ENCODE measurements around the gene SCAMP2. TPM values are rescaled to one million over a fixed set of nuclear protein-coding genes. Genes with fewer than 3 reads are reported as not detected.
A peak's percentile ranks its signal among the peaks of the same experiment; 100 is the strongest.

Gene SCAMP2
- total RNA-seq, 1 experiment from 2014 or later = 94.4 TPM

DNA sequence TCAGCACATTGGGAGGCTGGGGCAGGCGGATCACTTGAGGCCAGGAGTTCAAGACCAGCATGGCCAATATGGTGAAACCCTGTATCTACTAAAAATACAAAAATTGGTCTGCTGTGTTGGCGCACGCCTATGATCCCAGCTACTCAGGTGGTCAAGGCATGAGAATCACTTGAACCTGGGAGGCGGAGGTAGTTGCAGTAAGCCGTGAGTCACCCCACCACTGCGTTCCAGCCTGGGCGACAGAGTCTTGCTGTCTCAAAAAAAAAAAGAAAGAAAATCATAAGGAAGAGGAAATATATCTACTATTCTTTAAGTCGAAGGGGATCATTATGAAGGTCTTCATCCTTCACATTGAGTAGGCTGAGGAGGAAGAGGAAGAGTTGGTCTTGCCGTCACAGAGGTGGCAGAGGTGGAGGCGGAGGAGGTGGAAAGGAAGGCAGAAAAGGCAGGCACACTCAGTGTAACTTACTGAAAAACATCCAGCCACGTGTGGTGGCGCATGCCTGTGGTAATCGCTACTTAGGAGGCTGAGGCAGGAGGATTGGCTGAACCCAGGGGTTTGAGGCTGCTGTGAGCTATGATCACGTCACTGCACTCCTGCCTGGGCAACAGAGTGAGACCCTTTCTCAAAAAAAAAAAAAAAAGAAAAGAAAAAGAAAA, 77.1 kb downstream of the SCAMP2 start:
- H3K27me3 ChIP-seq (replicated peaks; ENCODE audit: insufficient read depth, low read depth, low read length, poor library complexity) = no peaks in the 10 kb centered on the region
- no peak for DNase-seq (ENCODE audit: low spot score)
- BruUV-seq (replicated peaks) = TSS peak; percentile 15
- intact Hi-C loops (cut with micrococcal nuclease; ENCODE audit: unreplicated experiment) = no loop called here
- no peak overlapping the region for H3K27ac ChIP-seq (ENCODE audit: low read depth, low read length, poor library complexity, severe bottlenecking)
- TF ChIP-seq, protein P1, sequence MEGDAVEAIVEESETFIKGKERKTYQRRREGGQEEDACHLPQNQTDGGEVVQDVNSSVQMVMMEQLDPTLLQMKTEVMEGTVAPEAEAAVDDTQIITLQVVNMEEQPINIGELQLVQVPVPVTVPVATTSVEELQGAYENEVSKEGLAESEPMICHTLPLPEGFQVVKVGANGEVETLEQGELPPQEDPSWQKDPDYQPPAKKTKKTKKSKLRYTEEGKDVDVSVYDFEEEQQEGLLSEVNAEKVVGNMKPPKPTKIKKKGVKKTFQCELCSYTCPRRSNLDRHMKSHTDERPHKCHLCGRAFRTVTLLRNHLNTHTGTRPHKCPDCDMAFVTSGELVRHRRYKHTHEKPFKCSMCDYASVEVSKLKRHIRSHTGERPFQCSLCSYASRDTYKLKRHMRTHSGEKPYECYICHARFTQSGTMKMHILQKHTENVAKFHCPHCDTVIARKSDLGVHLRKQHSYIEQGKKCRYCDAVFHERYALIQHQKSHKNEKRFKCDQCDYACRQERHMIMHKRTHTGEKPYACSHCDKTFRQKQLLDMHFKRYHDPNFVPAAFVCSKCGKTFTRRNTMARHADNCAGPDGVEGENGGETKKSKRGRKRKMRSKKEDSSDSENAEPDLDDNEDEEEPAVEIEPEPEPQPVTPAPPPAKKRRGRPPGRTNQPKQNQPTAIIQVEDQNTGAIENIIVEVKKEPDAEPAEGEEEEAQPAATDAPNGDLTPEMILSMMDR (conservative IDR thresholded peaks at IDR 0.05; ENCODE audit: low read depth, low read length) = no peak
- TF ChIP-seq EZH2 (IDR thresholded peaks at IDR 0.05; ENCODE audit: borderline replicate concordance, low read depth, low read length, poor library complexity, severe bottlenecking) = no peak
- no peak overlapping the region for H3K4me3 ChIP-seq (ENCODE audit: low read depth, low read length, poor library complexity, severe bottlenecking)
- peaks cover 2% of the 10 kb centered on the region for H3K4me1 ChIP-seq (ENCODE audit: insufficient read depth, low read length, poor library complexity, severe bottlenecking)
- H3K36me3 ChIP-seq (ENCODE audit: insufficient read depth, low read length, poor library complexity, severe bottlenecking) = peaks cover 18% of the 10 kb centered on the region
- ChIA-PET POLR2A (ENCODE audit: low non-redundant PET) (no interaction called here), CTCF (interaction anchor here (0.7 kb wide), 2 partner anchors 161 to 217 kb away, joined by 4 to 5 read pairs; no protein-coding TSS in a partner anchor)
- no peaks in the 10 kb centered on the region for H3K9me3 ChIP-seq (ENCODE audit: low read depth, low read length, poor library complexity, severe bottlenecking)

DNA sequence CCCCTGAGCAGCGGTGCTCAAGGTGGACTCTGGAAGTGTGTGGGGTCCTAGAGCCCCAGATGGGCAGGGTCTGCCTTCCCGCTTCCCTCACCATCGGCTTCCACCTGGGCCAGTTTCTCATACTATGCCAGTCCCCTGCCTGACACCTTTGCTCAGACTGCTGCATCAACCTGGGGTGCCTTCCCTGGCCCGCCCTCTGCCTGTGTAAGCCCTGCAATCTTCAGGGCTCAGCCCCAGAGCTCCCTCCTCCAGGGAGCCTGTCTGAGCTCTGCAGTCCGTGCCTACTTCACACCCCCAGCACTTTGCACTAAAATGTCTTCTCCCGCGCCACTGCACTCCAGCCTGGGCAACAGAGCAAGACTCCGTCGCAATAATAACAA, 78.2 kb downstream of the SCAMP2 start:
- no peak for DNase-seq (ENCODE audit: low spot score)
- no TSS peak for BruUV-seq (replicated peaks)
- Histone ChIP-seq H3K27me3 (replicated peaks; ENCODE audit: insufficient read depth, low read depth, low read length, poor library complexity) (no peaks in the 10 kb centered on the region), H3K36me3 (ENCODE audit: insufficient read depth, low read length, poor library complexity, severe bottlenecking) (peaks cover 6% of the 10 kb centered on the region), H3K9me3 (ENCODE audit: low read depth, low read length, poor library complexity, severe bottlenecking) (no peaks in the 10 kb centered on the region), H3K4me1 (ENCODE audit: insufficient read depth, low read length, poor library complexity, severe bottlenecking) (peaks cover 13% of the 10 kb centered on the region), H3K4me3 (ENCODE audit: low read depth, low read length, poor library complexity, severe bottlenecking) (no peak overlapping the region), H3K27ac (ENCODE audit: low read depth, low read length, poor library complexity, severe bottlenecking) (no peak overlapping the region)
- ChIA-PET POLR2A (ENCODE audit: low non-redundant PET) (no interaction called here), CTCF (no interaction called here)
- intact Hi-C loops (cut with micrococcal nuclease; ENCODE audit: unreplicated experiment) = no loop called here
- TF ChIP-seq, protein P1 (conservative IDR thresholded peaks at IDR 0.05; ENCODE audit: low read depth, low read length) = no peak
- TF ChIP-seq EZH2 (IDR thresholded peaks at IDR 0.05; ENCODE audit: borderline replicate concordance, low read depth, low read length, poor library complexity, severe bottlenecking) = no peak

DNA sequence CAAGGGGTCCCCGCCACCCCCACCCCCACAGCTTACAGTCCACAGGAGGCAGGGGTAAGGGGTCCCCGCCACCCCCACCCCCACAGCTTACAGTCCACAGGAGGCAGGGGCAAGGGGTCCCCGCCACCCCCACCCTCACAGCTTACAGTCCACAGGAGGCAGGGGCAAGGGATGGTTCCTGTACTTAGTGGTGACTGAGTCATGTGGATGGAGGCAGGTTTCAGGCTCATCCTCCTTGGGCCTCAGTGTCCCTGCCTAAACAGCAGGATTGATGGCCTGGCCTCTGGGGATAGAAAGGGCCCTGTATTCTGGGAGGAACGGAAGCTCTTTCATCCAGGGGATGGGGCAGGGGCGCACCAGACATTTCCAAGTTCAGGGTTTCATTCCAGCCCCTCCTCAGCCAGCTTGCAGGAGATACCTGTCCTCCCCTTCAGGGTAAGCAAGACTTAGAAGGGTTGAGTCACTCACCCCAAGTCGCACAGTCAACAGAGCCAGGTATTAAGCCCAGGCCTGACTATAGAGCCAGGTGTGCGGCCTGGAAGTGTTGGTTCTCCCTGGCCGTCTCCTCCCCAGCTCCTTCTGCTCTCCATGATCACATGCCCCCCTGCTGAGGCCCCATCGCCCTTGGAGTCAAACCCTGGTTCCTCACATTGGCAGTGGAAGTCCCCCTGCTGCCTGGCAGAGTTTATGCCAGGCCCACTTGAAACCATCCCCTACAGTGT, 78.8 kb downstream of the SCAMP2 start:
- intact Hi-C loops (cut with micrococcal nuclease; ENCODE audit: unreplicated experiment) = no loop called here
- no TSS peak for BruUV-seq (replicated peaks)
- Histone ChIP-seq H3K36me3 (ENCODE audit: insufficient read depth, low read length, poor library complexity, severe bottlenecking) (peaks cover 4% of the 10 kb centered on the region), H3K4me1 (ENCODE audit: insufficient read depth, low read length, poor library complexity, severe bottlenecking) (peaks cover 17% of the 10 kb centered on the region), H3K9me3 (ENCODE audit: low read depth, low read length, poor library complexity, severe bottlenecking) (no peaks in the 10 kb centered on the region), H3K27ac (ENCODE audit: low read depth, low read length, poor library complexity, severe bottlenecking) (no peak overlapping the region), H3K4me3 (ENCODE audit: low read depth, low read length, poor library complexity, severe bottlenecking) (no peak overlapping the region), H3K27me3 (replicated peaks; ENCODE audit: insufficient read depth, low read depth, low read length, poor library complexity) (no peaks in the 10 kb centered on the region)
- POLR2A ChIA-PET (ENCODE audit: low non-redundant PET) = no interaction called here
- TF ChIP-seq, protein P1 (conservative IDR thresholded peaks at IDR 0.05; ENCODE audit: low read depth, low read length) = no peak
- TF ChIP-seq EZH2 (IDR thresholded peaks at IDR 0.05; ENCODE audit: borderline replicate concordance, low read depth, low read length, poor library complexity, severe bottlenecking) = no peak
- DNase-seq (ENCODE audit: low spot score) = no peak
- CTCF ChIA-PET = interaction anchor here (0.9 kb wide), 1 partner anchor 13 kb away, joined by 3 read pairs; the partner anchor contains the start of gene CSK

Small RNAs within 50 kb of the gene (microRNA-seq; reads per million reads assigned to microRNA genes)
- gene MIR6882 = 14.3 reads per million, percentile 37 among the genes with 10 or more reads in this experiment

Other genes with a start within 250 kb of the SCAMP2 start
- 62.6 and 65.2 TPM in 2 replicates for gene EDC3, start 177.3 kb downstream of the SCAMP2 start, total RNA-seq (2021)
- 0.33 and 0.62 TPM in 2 replicates for gene CYP1A1, start 147.8 kb downstream of the SCAMP2 start, total RNA-seq (2021)
- gene CYP1A2, start 124.5 kb downstream of the SCAMP2 start, total RNA-seq (2021) = not detected in 2 replicates
- 90.8 and 103 TPM in 2 replicates for gene CSK, start 91.3 kb downstream of the SCAMP2 start, total RNA-seq (2021)
- gene LMAN1L, start 60.5 kb downstream of the SCAMP2 start, total RNA-seq (2021) = 0.80 TPM in 1 of 2 replicates, not detected in the other
- 0.17 and 0.28 TPM in 2 replicates for gene CPLX3, start 46.7 kb downstream of the SCAMP2 start, total RNA-seq (2021)
- 53.3 and 58.3 TPM in 2 replicates for gene ULK3, start 30.2 kb downstream of the SCAMP2 start, total RNA-seq (2021)
- 48.2 and 62.8 TPM in 2 replicates for gene MPI, start 16.7 kb upstream of the SCAMP2 start, total RNA-seq (2021)
- gene FAM219B, start 33.5 kb upstream of the SCAMP2 start, total RNA-seq (2021) = 86.6 and 93.2 TPM in 2 replicates
- 354 and 357 TPM in 2 replicates for gene COX5A, start 64.7 kb upstream of the SCAMP2 start, total RNA-seq (2021)
- gene RPP25, start 83.4 kb upstream of the SCAMP2 start, total RNA-seq (2021) = 20.6 and 22.5 TPM in 2 replicates
- gene SCAMP5, start 122.2 kb upstream of the SCAMP2 start, total RNA-seq (2021) = 3.8 and 5.8 TPM in 2 replicates
- 13.3 and 18.9 TPM in 2 replicates for gene PPCDC, start 150.2 kb upstream of the SCAMP2 start, total RNA-seq (2021)